Measurements from ENCODE around the gene MFAP2. TPM values are rescaled to one million over a fixed set of nuclear protein-coding genes. Genes with fewer than 3 reads are reported as not detected.

MFAP2 gene
- total and polyA plus RNA-seq, 2 experiments from 2014 or later, result 129 to 255 TPM

- Histone ChIP-seq H3K36me3 (ENCODE audit: insufficient read depth) (no peaks in the 10 kb centered on the region; the same call in 1 of the 2 replicates), H3K79me2 (replicated peaks; ENCODE audit: insufficient read depth) (peaks cover 27% of the 10 kb centered on the region), H3F3A (replicated peaks; ENCODE audit: low read depth) (0 out of 2 replicates have a peak, but pooled peaks cover 15% of the 10 kb centered on the region), H3K27ac (ENCODE audit: low read depth) (no peak overlapping the region), H3K4me3 (no peak overlapping the region), H3K4me2 (no peak overlapping the region), H3K27me3 (ENCODE audit: insufficient read depth) (no peaks in the 10 kb centered on the region), H2AFZ (no peak overlapping the region), H3K4me1 (ENCODE audit: insufficient read depth) (peaks cover 14% of the 10 kb centered on the region), H4K20me1 (replicated peaks; ENCODE audit: insufficient read depth) (peaks cover 5% of the 10 kb centered on the region; the same call in 1 of the 2 replicates), H3K9me2 (ENCODE audit: insufficient read depth) (no peaks in the 10 kb centered on the region)
- no peak overlapping the region for H3K4me3 Mint-ChIP-seq
- ATAC-seq (no peak), DNase-seq (ENCODE audit: low spot score) (no peak)
- H3K36me3 Mint-ChIP-seq (ENCODE audit: low read depth), result peaks cover 45% of the 10 kb centered on the region
- peak overlapping the region; percentile 27; the same call in 1 of the 2 replicates for H3K27ac Mint-ChIP-seq
- peaks cover 42% of the 10 kb centered on the region for H3K4me1 Mint-ChIP-seq
- TF ChIP-seq REST (IDR thresholded peaks at IDR 0.05; ENCODE audit: unreplicated experiment) (no peak), ETS1 (IDR thresholded peaks at IDR 0.05) (no peak), STAT1 (IDR thresholded peaks at IDR 0.05; ENCODE audit: unreplicated experiment) (no peak), NANOG (IDR thresholded peaks at IDR 0.05; ENCODE audit: borderline replicate concordance) (no peak), POLR2AphosphoS5 (IDR thresholded peaks at IDR 0.05; ENCODE audit: low read depth) (no peak), JUNB (IDR thresholded peaks at IDR 0.05; ENCODE audit: unreplicated experiment) (no peak)
- H3K9me3 Mint-ChIP-seq, result no peaks in the 10 kb centered on the region
- peaks cover 16% of the 10 kb centered on the region for H3K27me3 Mint-ChIP-seq (ENCODE audit: insufficient read depth, low read depth, poor library complexity)
These were observed 5.2 kb downstream of the MFAP2 start for GRCh38 chr1:16975211-16975610.

GRCh38 chr1:16973215-16973614 lies 7.2 kb downstream of the MFAP2 start:
- Histone ChIP-seq H3K36me3 (ENCODE audit: insufficient read depth) (no peaks in the 10 kb centered on the region; the same call in 1 of the 2 replicates), H2AFZ (no peak overlapping the region), H3K4me1 (ENCODE audit: insufficient read depth) (peaks cover 7% of the 10 kb centered on the region; the same call in 1 of the 2 replicates), H3K27me3 (ENCODE audit: insufficient read depth) (no peaks in the 10 kb centered on the region), H3F3A (replicated peaks; ENCODE audit: low read depth) (peaks cover 10% of the 10 kb centered on the region; the same call in 1 of the 2 replicates), H3K9me2 (ENCODE audit: insufficient read depth) (no peaks in the 10 kb centered on the region), H3K27ac (ENCODE audit: low read depth) (no peak overlapping the region), H3K4me2 (no peak overlapping the region), H4K20me1 (replicated peaks; ENCODE audit: insufficient read depth) (peaks cover 5% of the 10 kb centered on the region; the same call in 1 of the 2 replicates), H3K79me2 (replicated peaks; ENCODE audit: insufficient read depth) (peaks cover 9% of the 10 kb centered on the region; the same call in 1 of the 2 replicates), H3K4me3 (no peak overlapping the region)
- Mint-ChIP-seq H3K4me3 (no peak overlapping the region), H3K36me3 (ENCODE audit: low read depth) (peaks cover 55% of the 10 kb centered on the region), H3K9me3 (no peaks in the 10 kb centered on the region), H3K27ac (no peak overlapping the region), H3K4me1 (peaks cover 40% of the 10 kb centered on the region), H3K27me3 (ENCODE audit: insufficient read depth, low read depth, poor library complexity) (peaks cover 25% of the 10 kb centered on the region)
- ATAC-seq (no peak), DNase-seq (ENCODE audit: low spot score) (no peak)
- no peak for TF ChIP-seq JUNB (IDR thresholded peaks at IDR 0.05; ENCODE audit: unreplicated experiment)
- no peak for TF ChIP-seq EZH2 (IDR thresholded peaks at IDR 0.05; ENCODE audit: low read depth, unreplicated experiment)
- no peak for TF ChIP-seq ETS1 (IDR thresholded peaks at IDR 0.05)
- TF ChIP-seq STAT1 (IDR thresholded peaks at IDR 0.05; ENCODE audit: unreplicated experiment), result no peak
- TF ChIP-seq EZH2phosphoT487 (IDR thresholded peaks at IDR 0.05; ENCODE audit: unreplicated experiment), result no peak
- TF ChIP-seq ZNF462 (CRISPR knock-in tag; IDR thresholded peaks at IDR 0.05), result no peak
- no peak for TF ChIP-seq NANOG (IDR thresholded peaks at IDR 0.05; ENCODE audit: borderline replicate concordance)
